ENCODE results near the gene AKR1A1. TPM values are rescaled to one million over a fixed set of nuclear protein-coding genes. Genes with fewer than 3 reads are reported as not detected.

Gene AKR1A1
- total RNA-seq, 1 experiment from 2014 or later: 67.5 TPM

DNA sequence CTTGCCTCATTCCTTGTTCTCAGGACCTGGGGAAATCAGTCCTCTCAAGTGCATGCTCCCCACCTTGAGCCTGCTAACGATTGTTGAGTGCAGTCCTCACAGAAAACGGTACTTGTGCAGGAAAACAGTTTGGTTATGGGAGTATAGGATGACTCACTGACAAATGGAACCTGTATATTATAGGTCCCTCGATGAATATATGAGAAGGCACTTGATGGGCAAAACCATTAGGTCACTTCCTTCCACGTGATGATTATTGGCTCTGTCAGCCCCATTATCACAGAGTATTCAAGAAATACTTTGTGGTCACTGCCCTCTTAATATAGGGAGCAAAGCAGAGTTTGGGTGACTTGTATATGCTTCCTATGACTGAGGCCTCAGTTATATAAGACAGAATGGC, 67.0 kb downstream of the AKR1A1 start:
- DNase-seq (ENCODE audit: low read depth): peak; percentile 39

DNA sequence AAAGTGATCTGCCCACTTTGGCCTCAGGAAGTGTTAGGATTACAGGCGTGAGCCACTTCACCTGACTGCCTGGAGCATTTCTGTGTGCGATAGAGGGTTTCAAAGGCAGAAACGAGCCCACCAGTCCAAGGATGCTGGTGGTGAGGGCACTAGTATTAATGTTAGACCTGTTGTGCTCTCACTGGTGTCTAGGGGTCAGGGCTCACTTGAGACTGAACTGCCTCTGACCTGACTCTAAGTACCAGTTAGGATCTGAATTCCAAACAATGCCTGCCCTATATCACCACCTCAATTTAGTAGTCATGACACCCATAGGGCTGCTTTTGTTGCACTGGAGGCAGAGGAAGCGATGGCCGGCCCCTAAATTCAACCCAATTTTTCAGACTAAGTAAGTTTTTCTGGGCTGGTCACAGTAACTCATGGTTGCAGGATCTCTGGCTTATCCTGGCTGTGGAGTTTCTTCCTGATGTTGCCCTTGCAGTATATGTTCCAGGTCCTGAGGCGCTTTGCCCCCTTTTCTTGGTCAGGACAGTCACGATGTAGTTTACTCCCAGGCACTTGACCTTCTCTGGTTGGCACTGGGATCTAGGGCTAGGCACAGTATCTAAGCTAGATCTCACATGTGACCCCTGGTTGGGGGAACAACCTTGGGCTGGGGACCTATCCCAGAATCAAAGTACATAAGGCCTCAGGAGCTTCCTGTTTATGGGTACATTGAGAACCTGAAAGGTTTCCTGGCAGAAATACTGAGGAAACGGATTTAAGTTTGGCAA, 68.7 kb downstream of the AKR1A1 start:
- no peak for DNase-seq (ENCODE audit: low read depth)

Other genes with a start within 250 kb of the AKR1A1 start
- 0.23 and 0.51 TPM in 2 replicates for gene HPDL, start 223.9 kb upstream of the AKR1A1 start, total RNA-seq (2014; rRNA removed)
- 24.1 and 28.3 TPM in 2 replicates for gene TOE1, start 210.7 kb upstream of the AKR1A1 start, total RNA-seq (2014; rRNA removed)
- gene MUTYH, start 210.4 kb upstream of the AKR1A1 start, total RNA-seq (2014; rRNA removed): 25.1 and 29.3 TPM in 2 replicates
- 0.77 and 1.3 TPM in 2 replicates for gene TESK2, start 59.7 kb upstream of the AKR1A1 start, total RNA-seq (2014; rRNA removed)
- gene CCDC163, start 50.8 kb upstream of the AKR1A1 start, total RNA-seq (2014; rRNA removed): 1.1 and 1.6 TPM in 2 replicates
- gene MMACHC, start 50.5 kb upstream of the AKR1A1 start, total RNA-seq (2014; rRNA removed): 7.2 and 8.4 TPM in 2 replicates
- 507 and 546 TPM in 2 replicates for gene PRDX1, start 28.9 kb upstream of the AKR1A1 start, total RNA-seq (2014; rRNA removed)
- 112 and 123 TPM in 2 replicates for gene NASP, start 33.2 kb downstream of the AKR1A1 start, total RNA-seq (2014; rRNA removed)
- 0.58 and 0.98 TPM in 2 replicates for gene CCDC17, start 73.2 kb downstream of the AKR1A1 start, total RNA-seq (2014; rRNA removed)
- gene GPBP1L1, start 135.7 kb downstream of the AKR1A1 start, total RNA-seq (2014; rRNA removed): 110 and 116 TPM in 2 replicates
- 22.3 and 29.6 TPM in 2 replicates for gene TMEM69, start 137.4 kb downstream of the AKR1A1 start, total RNA-seq (2014; rRNA removed)
- gene IPP, start 199.8 kb downstream of the AKR1A1 start, total RNA-seq (2014; rRNA removed): 10.8 and 11.5 TPM in 2 replicates